Astrocyte (in vitro differentiated cells and primary cell): ENCODE results near the gene DCP2.

Experiments used
- EZH2 ChIP-seq: IDR thresholded peaks from 2 replicates; pipeline ENCODE4 v1.6.1; 2012; ENCODE audit warnings: mild to moderate bottlenecking, low read length, inconsistent platforms; ENCODE audit not compliant: insufficient read depth
- TF ChIP-seq, protein P1 (sequence below): IDR thresholded peaks from 2 replicates; pipeline ENCODE4 v1.5.1; 2011; ENCODE audit warnings: low read depth, mild to moderate bottlenecking, inconsistent platforms, low read length, moderate library complexity; ENCODE audit not compliant: insufficient read depth

DNA sequence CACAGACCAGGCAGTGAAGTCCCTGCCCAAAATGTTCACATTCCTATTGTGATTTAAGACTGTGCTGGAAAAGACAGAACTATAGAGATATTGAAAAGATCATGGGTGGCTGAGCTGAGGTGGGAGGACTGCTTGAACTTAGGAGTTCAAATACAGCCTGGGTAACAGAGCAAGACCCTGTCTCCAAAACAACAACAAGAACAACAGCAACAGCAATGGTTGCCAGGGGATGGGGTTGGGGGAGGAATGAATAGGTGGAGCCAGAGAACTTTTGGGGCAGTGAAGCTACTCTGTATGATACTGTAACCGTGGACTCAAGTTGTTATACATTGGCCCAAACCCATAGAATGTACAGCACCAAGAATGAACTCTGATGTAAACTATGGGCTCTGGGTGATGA lies 88.2 kb downstream of the DCP2 start:
- TF ChIP-seq, protein P1, sequence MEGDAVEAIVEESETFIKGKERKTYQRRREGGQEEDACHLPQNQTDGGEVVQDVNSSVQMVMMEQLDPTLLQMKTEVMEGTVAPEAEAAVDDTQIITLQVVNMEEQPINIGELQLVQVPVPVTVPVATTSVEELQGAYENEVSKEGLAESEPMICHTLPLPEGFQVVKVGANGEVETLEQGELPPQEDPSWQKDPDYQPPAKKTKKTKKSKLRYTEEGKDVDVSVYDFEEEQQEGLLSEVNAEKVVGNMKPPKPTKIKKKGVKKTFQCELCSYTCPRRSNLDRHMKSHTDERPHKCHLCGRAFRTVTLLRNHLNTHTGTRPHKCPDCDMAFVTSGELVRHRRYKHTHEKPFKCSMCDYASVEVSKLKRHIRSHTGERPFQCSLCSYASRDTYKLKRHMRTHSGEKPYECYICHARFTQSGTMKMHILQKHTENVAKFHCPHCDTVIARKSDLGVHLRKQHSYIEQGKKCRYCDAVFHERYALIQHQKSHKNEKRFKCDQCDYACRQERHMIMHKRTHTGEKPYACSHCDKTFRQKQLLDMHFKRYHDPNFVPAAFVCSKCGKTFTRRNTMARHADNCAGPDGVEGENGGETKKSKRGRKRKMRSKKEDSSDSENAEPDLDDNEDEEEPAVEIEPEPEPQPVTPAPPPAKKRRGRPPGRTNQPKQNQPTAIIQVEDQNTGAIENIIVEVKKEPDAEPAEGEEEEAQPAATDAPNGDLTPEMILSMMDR = no peak
- TF ChIP-seq EZH2 = no peak
